DND-41 (cell line): ENCODE results near the gene ATG14.
A peak's percentile ranks its signal among the peaks of the same experiment; 100 is the strongest.

Source experiments
- ATAC-seq: fragments of 200-7000 bp; cut with Tn5 transposase; 3 replicates; pipeline ENCODE4 v1.9.1; 2021; ENCODE audit warnings: low read depth; ENCODE audit not compliant: insufficient read depth
- DNase-seq: peaks from one replicate; pipeline ENCODE4 v3.0.0-alpha.2; 2020
- H2AFZ ChIP-seq: 2 replicates; pipeline ENCODE4 v1.6.0; 2012; ENCODE audit warnings: low read depth, low read length
- H3K27ac ChIP-seq: 2 replicates; pipeline ENCODE4 v1.5.1; 2012; ENCODE audit warnings: low read length, inconsistent platforms
- H3K27me3 ChIP-seq: fragments of 200-600 bp; sonication (generic); 2 replicates; pipeline ENCODE4 v1.6.0; 2012; ENCODE audit warnings: low read length, mild to moderate bottlenecking, inconsistent platforms; ENCODE audit not compliant: insufficient read depth, poor library complexity
- H3K36me3 ChIP-seq: 2 replicates; pipeline ENCODE4 v1.5.1; 2012; ENCODE audit warnings: low read length, inconsistent platforms; ENCODE audit not compliant: insufficient read depth
- H3K4me1 ChIP-seq: 2 replicates; pipeline ENCODE4 v1.5.1; 2012; ENCODE audit warnings: mild to moderate bottlenecking, low read length; ENCODE audit not compliant: insufficient read depth
- H3K4me2 ChIP-seq: 2 replicates; pipeline ENCODE4 v1.6.0; 2012; ENCODE audit warnings: mild to moderate bottlenecking, moderate library complexity, low read length, inconsistent platforms; ENCODE audit not compliant: insufficient read depth
- H3K4me3 ChIP-seq, 2 experiments: fragments of 200-600 bp in 1 of 2; shearing (Covaris generic) in 1 of 2; 2 replicates each; pipeline ENCODE4 v1.5.1; 2012 to 2016; ENCODE audit warnings: inconsistent platforms in 2 of 2, low read length in 2 of 2, mild to moderate bottlenecking in 2 of 2, low read depth in 1 of 2, moderate library complexity in 1 of 2
- H3K79me2 ChIP-seq: 2 replicates; pipeline ENCODE4 v1.6.0; 2012; ENCODE audit warnings: low read length, inconsistent platforms; ENCODE audit not compliant: insufficient read depth
- H3K9ac ChIP-seq: 2 replicates; pipeline ENCODE4 v1.6.0; 2012; ENCODE audit warnings: low read depth, mild to moderate bottlenecking, inconsistent platforms, low read length, moderate library complexity
- H3K9me3 ChIP-seq: 2 replicates; pipeline ENCODE4 v1.5.1; 2012; ENCODE audit warnings: low read length, moderate library complexity, mild to moderate bottlenecking, inconsistent platforms; ENCODE audit not compliant: insufficient read depth, severe bottlenecking
- H4K20me1 ChIP-seq: 2 replicates; pipeline ENCODE4 v1.6.0; 2012; ENCODE audit warnings: low read length; ENCODE audit not compliant: insufficient read depth
- CTCF ChIP-seq: IDR thresholded peaks from 2 replicates; pipeline ENCODE4 v1.5.1; 2012; ENCODE audit warnings: borderline replicate concordance, low read length, moderate library complexity, mild to moderate bottlenecking; ENCODE audit not compliant: poor library complexity, severe bottlenecking; ENCODE audit errors: extremely low read depth
- EZH2 ChIP-seq: IDR thresholded peaks from 3 replicates; pipeline ENCODE4 v1.6.1; 2012; ENCODE audit warnings: borderline replicate concordance, low read depth, mild to moderate bottlenecking, moderate library complexity, low read length, inconsistent platforms; ENCODE audit not compliant: severe bottlenecking

Gene ATG14

GRCh38 chr14:55438066-55438683 lies 26.5 kb upstream of the ATG14 start:
- H3K36me3 ChIP-seq, result no peaks in the 10 kb centered on the region
- no peaks in the 10 kb centered on the region for H3K27me3 ChIP-seq
- H3K9ac ChIP-seq, result no peak overlapping the region
- peaks cover 3% of the 10 kb centered on the region; the same call in 1 of the 2 replicates for H4K20me1 ChIP-seq
- no peaks in the 10 kb centered on the region for H3K79me2 ChIP-seq
- no peaks in the 10 kb centered on the region for H3K9me3 ChIP-seq
- TF ChIP-seq CTCF (peak; percentile 55), EZH2 (no peak)
- H3K4me2 ChIP-seq, result no peak overlapping the region
- no peak overlapping the region for H3K27ac ChIP-seq
- no peak overlapping the region for H3K4me3 ChIP-seq
- H2AFZ ChIP-seq, result no peak overlapping the region
- DNase-seq (peak; percentile 14), ATAC-seq (peak; percentile 38; the same call in 1 of the 3 replicates)
- peaks cover 20% of the 10 kb centered on the region for H3K4me1 ChIP-seq

GRCh38 chr14:55436931-55437330 lies 25.3 kb upstream of the ATG14 start:
- H3K4me1 ChIP-seq, result peaks cover 20% of the 10 kb centered on the region
- H3K9ac ChIP-seq, result no peak overlapping the region
- H2AFZ ChIP-seq, result no peak overlapping the region

GRCh38 chr14:55436519-55436918 lies 24.9 kb upstream of the ATG14 start:
- H3K9ac ChIP-seq, result no peak overlapping the region
- no peak overlapping the region for H3K4me2 ChIP-seq
- H3K79me2 ChIP-seq, result no peaks in the 10 kb centered on the region
- no peaks in the 10 kb centered on the region for H3K9me3 ChIP-seq
- H4K20me1 ChIP-seq, result peaks cover 3% of the 10 kb centered on the region; the same call in 1 of the 2 replicates
- H3K36me3 ChIP-seq, result no peaks in the 10 kb centered on the region
- DNase-seq, result no peak
- H3K4me3 ChIP-seq, result no peak overlapping the region
- H3K27me3 ChIP-seq, result no peaks in the 10 kb centered on the region
- TF ChIP-seq CTCF (no peak), EZH2 (no peak)
- no peak overlapping the region for H3K27ac ChIP-seq
- H2AFZ ChIP-seq, result no peak overlapping the region
- ATAC-seq, result no peak
- H3K4me1 ChIP-seq, result peaks cover 20% of the 10 kb centered on the region

More at GRCh38 chr14:55436931-55437330, 25.3 kb upstream of the ATG14 start:
- no peaks in the 10 kb centered on the region for H3K79me2 ChIP-seq
- H3K4me3 ChIP-seq, result no peak overlapping the region
- no peaks in the 10 kb centered on the region for H3K27me3 ChIP-seq
- ATAC-seq (no peak), DNase-seq (no peak)
- no peaks in the 10 kb centered on the region for H3K36me3 ChIP-seq
- no peak for TF ChIP-seq CTCF
- TF ChIP-seq EZH2, result no peak
- no peak overlapping the region for H3K27ac ChIP-seq
- no peak overlapping the region for H3K4me2 ChIP-seq
- peaks cover 3% of the 10 kb centered on the region; the same call in 1 of the 2 replicates for H4K20me1 ChIP-seq
- no peaks in the 10 kb centered on the region for H3K9me3 ChIP-seq

- H3K9me3 ChIP-seq, result no peaks in the 10 kb centered on the region
- H3K9ac ChIP-seq, result no peak overlapping the region
- no peaks in the 10 kb centered on the region for H3K27me3 ChIP-seq
- H2AFZ ChIP-seq, result no peak overlapping the region
- H3K4me2 ChIP-seq, result peak overlapping the region; percentile 49; the same call in 1 of the 2 replicates
- no peak overlapping the region for H3K27ac ChIP-seq
- peaks cover 20% of the 10 kb centered on the region for H3K4me1 ChIP-seq
- H3K79me2 ChIP-seq, result no peaks in the 10 kb centered on the region
- H3K4me3 ChIP-seq, result no peak overlapping the region
- ATAC-seq (no peak), DNase-seq (no peak)
- no peak for TF ChIP-seq EZH2
- TF ChIP-seq CTCF, result no peak
- H3K36me3 ChIP-seq, result no peaks in the 10 kb centered on the region
- peaks cover 3% of the 10 kb centered on the region; the same call in 1 of the 2 replicates for H4K20me1 ChIP-seq
Observed at GRCh38 chr14:55434805-55435174, 23.2 kb upstream of the ATG14 start.
